K562 (cell line): ENCODE results near the gene GCSH. TPM values are rescaled to one million over a fixed set of nuclear protein-coding genes. Genes with fewer than 3 reads are reported as not detected.

Experiments
- ARID1B ChIP-seq: fragments of 450-650 bp; IDR thresholded peaks from 2 replicates; pipeline ENCODE4 v1.6.1; 2016; ENCODE audit warnings: antibody characterized with exemption, mild to moderate bottlenecking, inconsistent platforms
- ATF3 ChIP-seq, 2 experiments: fragments of 450-650 bp in 1 of 2; sonication (generic) in 1 of 2; formaldehyde crosslinking in 1 of 2; IDR thresholded peaks in 1 of 2; conservative IDR thresholded peaks in 1 of 2; 2 replicates each; pipeline versions ENCODE4 v1.6.1 to v1.8.1; 2016 to 2023; ENCODE audit warnings: mild to moderate bottlenecking in 2 of 2, moderate library complexity in 2 of 2, inconsistent platforms in 1 of 2, missing genetic modification reagents in 1 of 2
- ATF6 ChIP-seq: sonication (generic); formaldehyde crosslinking; IDR thresholded peaks from 2 replicates; pipeline ENCODE4 v1.4.0; 2020; ENCODE audit warnings: mild to moderate bottlenecking, missing genetic modification reagents
- BRF1 ChIP-seq: IDR thresholded peaks from 3 replicates; pipeline ENCODE4 v1.6.1; 2011; ENCODE audit warnings: borderline replicate concordance, mild to moderate bottlenecking; ENCODE audit not compliant: insufficient read length; ENCODE audit errors: extremely low read depth
- DNMT1 ChIP-seq: fragments of 450-650 bp; IDR thresholded peaks from 2 replicates; pipeline ENCODE4 v1.6.1; 2016; ENCODE audit warnings: antibody characterized with exemption, mild to moderate bottlenecking
- GTF2B ChIP-seq: IDR thresholded peaks from 2 replicates; pipeline ENCODE4 v1.6.1; 2011; ENCODE audit not compliant: insufficient read length; ENCODE audit errors: extremely low read depth
- HDAC1 ChIP-seq, 2 experiments: fragments of 450-650 bp; IDR thresholded peaks; 2 replicates each; pipeline ENCODE4 v1.6.1; 2016 to 2017; ENCODE audit warnings: inconsistent platforms in 1 of 2, mild to moderate bottlenecking in 1 of 2, moderate library complexity in 1 of 2
- KDM2B ChIP-seq: fragments of 250-450 bp; sonication (Bioruptor Pico); IDR thresholded peaks from 2 replicates; pipeline ENCODE4 v1.8.0; 2021; ENCODE audit warnings: mild to moderate bottlenecking, moderate library complexity
- MAFG ChIP-seq: fragments of 450-650 bp; conservative IDR thresholded peaks from 2 replicates; pipeline ENCODE4 v1.6.1; 2016; ENCODE audit warnings: missing genetic modification characterization, missing compliant biosample characterization
- MAFK ChIP-seq: IDR thresholded peaks from 2 replicates; pipeline ENCODE4 v1.6.1; 2011; ENCODE audit warnings: low read length, improper control_type of control experiment
- MITF ChIP-seq: IDR thresholded peaks from 2 replicates; pipeline ENCODE4 v1.6.1; 2014; ENCODE audit warnings: antibody characterized with exemption
- MNT ChIP-seq, 2 experiments: fragments of 450-650 bp; conservative IDR thresholded peaks; 2 replicates each; pipeline ENCODE4 v1.6.1; 2017; ENCODE audit warnings: mild to moderate bottlenecking in 2 of 2, moderate library complexity in 2 of 2
- NCOR1 ChIP-seq: fragments of 450-650 bp; IDR thresholded peaks from 2 replicates; pipeline ENCODE4 v1.6.1; 2016; ENCODE audit warnings: mild to moderate bottlenecking, moderate library complexity
- PREB ChIP-seq: sonication (generic); formaldehyde crosslinking; IDR thresholded peaks from 2 replicates; pipeline ENCODE4 v1.8.1; 2023; ENCODE audit warnings: mild to moderate bottlenecking, missing genetic modification reagents
- SAP30 ChIP-seq: fragments of 200-600 bp; sonication (generic); IDR thresholded peaks from 2 replicates; pipeline ENCODE4 v1.6.1; 2012; ENCODE audit warnings: borderline replicate concordance, low read depth, mild to moderate bottlenecking, moderate library complexity, low read length, control low read depth, inconsistent platforms; ENCODE audit not compliant: insufficient read depth, poor library complexity, severe bottlenecking
- SRF ChIP-seq, 2 experiments: fragments of 250-450, 450-650 bp in 1 of 2; sonication (Bioruptor Pico) in 1 of 2; sonication (generic) in 1 of 2; formaldehyde crosslinking; IDR thresholded peaks; 2 replicates each; pipeline versions ENCODE4 v1.5.0 to v1.5.1; 2020 to 2022; ENCODE audit warnings: mild to moderate bottlenecking in 1 of 2, missing genetic modification reagents in 1 of 2
- TCFL5 ChIP-seq: fragments of 250-450 bp; sonication (Bioruptor Pico); conservative IDR thresholded peaks from 2 replicates; pipeline ENCODE4 v1.6.1; 2021; ENCODE audit warnings: mild to moderate bottlenecking, moderate library complexity, matching md5 sums
- ZNF589 ChIP-seq: fragments of 200-800 bp; sonication (Bioruptor generic); IDR thresholded peaks from 2 replicates; pipeline ENCODE4 v1.6.1; 2016; ENCODE audit warnings: low read depth, missing genetic modification characterization, missing compliant biosample characterization
- polyA plus RNA-seq, 8 experiments: library from polyadenylated mRNA; depleted of rRNA in 4 of 8; stranded (reverse) in 5 of 8; unstranded in 3 of 8; fragments of >200 nt; fragmentation: Nextera tagmentation in 2 of 8; fragmentation: Illumina TruSeq in 1 of 8; extraction: Ambion mirVana in 2 of 8; extraction: Trizol in 1 of 8; gene quantifications; 2 replicates each; pipeline versions ENCODE4 v1.2.1 to v1.2.3, GENCODE V29; 2011 to 2014; ENCODE audit warnings: inconsistent platforms in 1 of 8, missing spikeins in 1 of 8
- total RNA-seq, 7 experiments: library from RNA; depleted of rRNA in 6 of 7; stranded (reverse); fragments of >200 nt in 6 of 7; fragmentation: Illumina TruSeq in 2 of 7; extraction: Trizol in 2 of 7; gene quantifications; 2 replicates each; pipeline versions ENCODE4 v1.2.1 to v1.2.3, GENCODE V29; 2011 to 2021; ENCODE audit warnings: low replicate concordance in 1 of 7

The GCSH gene
- total and polyA plus RNA-seq, 9 of the 15 experiments (the other 6 are each of a cell fraction or from before 2014, with no cell fraction given) = 35.0 to 121 (median 89.0) TPM

GRCh38 chr16:81036751-81037350 is 59.3 kb downstream of the GCSH start (continued):
- no peak for TF ChIP-seq KDM2B
- peak; percentile 10; the same call in 1 of the 2 replicates for TF ChIP-seq MAFK
- no peak for TF ChIP-seq MITF
- TF ChIP-seq PREB (CRISPR knock-in tag) = no peak
- TF ChIP-seq SAP30 = peak; percentile 21
- no peak for TF ChIP-seq TCFL5 (CRISPR knock-in tag)
- peak; percentile 11; the same call in 1 of the 2 replicates for TF ChIP-seq NCOR1
- TF ChIP-seq MNT (conservative IDR thresholded peaks at IDR 0.05) = 0 out of 4 replicates have a peak, but pooled peaks of 1 of the 2 experiments have one; percentile 20
- peak; percentile 80 for TF ChIP-seq MAFG (tag)
- TF ChIP-seq GTF2B = no peak
- TF ChIP-seq ZNF589 (CRISPR knock-in tag) = no peak
- TF ChIP-seq DNMT1 = no peak
- no peak for TF ChIP-seq ATF6 (CRISPR knock-in tag)
- no peak for TF ChIP-seq BRF1
- 0 out of 2 replicates have a peak, but pooled peaks have one; percentile 15 for TF ChIP-seq ATF3 (IDR thresholded peaks at IDR 0.05)
- TF ChIP-seq ATF3 (CRISPR knock-in tag; conservative IDR thresholded peaks at IDR 0.05) = no peak
- TF ChIP-seq ARID1B = peak; percentile 24; the same call in 1 of the 2 replicates
- no peak for TF ChIP-seq SRF (CRISPR knock-in tag; IDR thresholded peaks at IDR 0.05)
- no peak for TF ChIP-seq HDAC1 (IDR thresholded peaks at IDR 0.05)
